Esophagus squamous epithelium (tissue), 5 donors: ENCODE data around the gene TECPR1. TPM values are rescaled to one million over a fixed set of nuclear protein-coding genes. Genes with fewer than 3 reads are reported as not detected.

Experiments
- DNase-seq: peaks from one replicate; lab custom pipeline; 2025; lab: John Stamatoyannopoulos, UW
- H3K27ac ChIP-seq, 4 donors: fragments of 200-600 bp; sonication (generic); one replicate each; pipeline ENCODE4 v1.5.1; 2016 to 2019; ENCODE audit warnings: mild to moderate bottlenecking in 1 of 4
- H3K27me3 ChIP-seq, 4 donors: fragments of 200-600 bp; sonication (generic); 1 replicate in 3 of 4; 2 replicates in 1 of 4; pipeline versions ENCODE4 v1.5.1 to v1.6.0; 2017 to 2021; ENCODE audit warnings: antibody characterized with exemption in 1 of 4
- H3K36me3 ChIP-seq, 3 donors: fragments of 200-600 bp; sonication (generic); one replicate each; pipeline ENCODE4 v1.5.1; 2016 to 2019
- H3K4me1 ChIP-seq, 3 donors: fragments of 200-600 bp; sonication (generic); one replicate each; pipeline ENCODE4 v1.5.1; 2017 to 2019
- H3K4me3 ChIP-seq, 4 donors: fragments of 200-600 bp; sonication (generic); 1 replicate in 3 of 4; 2 replicates in 1 of 4; pipeline ENCODE4 v1.5.1; 2016 to 2019; ENCODE audit warnings: mild to moderate bottlenecking in 2 of 4, moderate library complexity in 1 of 4
- H3K9me3 ChIP-seq, 3 donors: fragments of 200-600 bp; sonication (generic); one replicate each; pipeline ENCODE4 v1.5.1; 2016 to 2019
- POLR2A ChIP-seq, 4 donors: fragments of 450-650 bp; IDR thresholded peaks; one replicate each; pipeline ENCODE4 v1.6.1; 2017; ENCODE audit warnings: antibody characterized with exemption in 4 of 4, mild to moderate bottlenecking in 4 of 4, moderate library complexity in 3 of 4
- whole genome bisulfite sequencing, 2 donors: methylation state at CpG; one replicate each; pipeline ENCODE4 v1.1.5; 2018; 5-methylcytosine and 5-hydroxymethylcytosine counted together
- intact Hi-C: fragments of 100-400 bp; cut with DNase I; formaldehyde crosslinking; loops from one replicate; pipeline ENCODE4 v1.15.0; 2022
- total RNA-seq, 4 donors: library from RNA; depleted of rRNA; stranded (reverse); fragments of >200 nt; gene quantifications; one replicate each; pipeline ENCODE4 v1.1.0, GENCODE V29; 2016
- TF ChIP-seq, protein P1 (sequence below), 6 experiments: fragments of 450-650 bp in 4 of 6; fragments of 200-600 bp in 2 of 6; sonication (generic) in 2 of 6; IDR thresholded peaks; one replicate each; pipeline ENCODE4 v1.5.1; 2016 to 2019; ENCODE audit warnings: antibody characterized with exemption in 6 of 6, mild to moderate bottlenecking in 4 of 6, moderate library complexity in 4 of 6
- donor health status: DM: yes; HTN: yes; CAD: no.

Gene TECPR1
- total RNA-seq, 4 donors from 2014 or later = 13.4 to 21.5 (median 19.0) TPM

DNA sequence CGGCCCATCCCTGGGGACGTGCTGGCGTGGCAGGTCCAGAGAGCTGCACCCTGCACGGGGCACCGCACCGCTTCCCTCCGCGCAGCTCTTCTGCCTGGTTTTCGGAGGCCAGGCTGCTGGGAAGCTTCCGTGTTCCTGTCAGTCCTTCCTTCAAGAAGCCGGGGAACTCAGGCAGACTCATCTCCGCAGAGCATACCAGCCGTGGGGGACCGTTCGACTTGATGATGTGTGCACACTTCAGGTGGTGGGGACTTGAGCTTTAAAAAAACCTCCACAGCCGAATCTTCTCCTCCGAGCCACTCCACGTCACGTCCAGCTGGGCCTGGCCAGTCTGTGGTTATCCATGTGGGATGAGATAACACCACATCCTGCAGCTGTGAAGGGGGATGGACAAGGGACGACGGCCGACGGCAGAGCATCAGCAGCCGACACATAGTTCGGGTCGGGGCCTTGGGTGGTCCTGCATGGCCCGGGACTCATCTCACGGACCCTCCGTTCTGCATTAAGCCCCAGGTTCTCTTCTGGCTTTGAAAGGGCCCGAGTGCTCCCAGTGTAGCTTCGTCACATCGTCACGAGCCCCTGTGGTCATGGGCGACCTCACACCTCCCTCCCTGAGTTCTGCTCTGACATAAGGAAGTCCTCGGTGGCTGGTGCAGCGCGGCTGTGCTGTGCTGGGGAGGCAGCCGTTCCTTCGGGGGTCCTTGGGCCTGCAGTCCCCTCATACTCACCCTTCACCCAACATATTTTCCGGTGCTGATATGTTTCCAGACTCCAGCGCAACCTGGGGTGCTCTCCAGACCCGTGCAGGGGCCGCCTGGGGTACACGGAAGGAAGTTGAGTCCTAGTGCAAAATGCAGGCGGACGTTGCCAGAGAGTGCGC lies 45.3 kb downstream of the TECPR1 start:
- peaks cover 14 to 64% (median 14%) of the 10 kb centered on the region in 3 donors for H3K36me3 ChIP-seq

DNA sequence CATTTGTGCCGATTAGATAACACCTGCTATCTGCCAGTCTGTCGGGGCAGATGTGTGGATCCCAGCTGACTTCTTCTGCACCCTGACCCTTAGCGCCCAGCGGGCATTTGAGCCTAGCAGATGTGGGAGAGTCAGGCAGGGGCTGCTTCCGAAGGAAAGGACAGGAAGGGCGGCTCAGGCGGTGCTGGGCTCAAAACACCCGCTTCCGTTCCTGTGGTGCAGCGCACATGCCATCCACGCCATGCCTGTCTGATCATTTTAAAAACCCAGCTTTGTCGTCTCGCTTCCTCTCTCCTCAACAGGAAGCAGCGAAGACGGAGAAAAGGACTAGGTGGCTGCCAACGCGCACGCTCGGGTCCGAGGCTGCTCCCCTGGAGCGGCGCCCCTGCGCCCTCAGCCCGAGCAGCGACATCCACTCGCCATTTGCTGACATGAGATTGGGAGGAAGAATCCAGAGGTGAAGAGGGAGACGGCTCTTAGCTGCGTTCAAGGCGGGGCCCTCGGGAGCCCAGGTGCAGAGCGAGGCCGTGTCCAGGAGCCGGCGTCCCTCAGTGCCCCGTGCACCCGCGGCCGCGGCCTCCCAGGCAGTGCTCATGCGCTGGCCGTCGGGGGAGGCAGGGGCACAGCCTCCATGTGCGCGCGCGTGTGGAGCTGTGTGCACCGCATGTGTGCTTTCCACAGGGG lies 46.7 kb downstream of the TECPR1 start:
- intact Hi-C loops = no loop called here
- Histone ChIP-seq H3K36me3 (peaks cover 14 to 68% (median 14%) of the 10 kb centered on the region in 3 donors), H3K27ac (no peak overlapping the region), H3K4me1 (peaks cover under 1% of the 10 kb centered on the region in 3 donors), H3K4me3 (no peak overlapping the region), H3K27me3 (no peaks in the 10 kb centered on the region), H3K9me3 (no peaks in the 10 kb centered on the region)
- 94 to 96% methylated on average over 29 to 34 of the region's 47 CpGs for WGBS, 2 donors
- TF ChIP-seq, protein P1, sequence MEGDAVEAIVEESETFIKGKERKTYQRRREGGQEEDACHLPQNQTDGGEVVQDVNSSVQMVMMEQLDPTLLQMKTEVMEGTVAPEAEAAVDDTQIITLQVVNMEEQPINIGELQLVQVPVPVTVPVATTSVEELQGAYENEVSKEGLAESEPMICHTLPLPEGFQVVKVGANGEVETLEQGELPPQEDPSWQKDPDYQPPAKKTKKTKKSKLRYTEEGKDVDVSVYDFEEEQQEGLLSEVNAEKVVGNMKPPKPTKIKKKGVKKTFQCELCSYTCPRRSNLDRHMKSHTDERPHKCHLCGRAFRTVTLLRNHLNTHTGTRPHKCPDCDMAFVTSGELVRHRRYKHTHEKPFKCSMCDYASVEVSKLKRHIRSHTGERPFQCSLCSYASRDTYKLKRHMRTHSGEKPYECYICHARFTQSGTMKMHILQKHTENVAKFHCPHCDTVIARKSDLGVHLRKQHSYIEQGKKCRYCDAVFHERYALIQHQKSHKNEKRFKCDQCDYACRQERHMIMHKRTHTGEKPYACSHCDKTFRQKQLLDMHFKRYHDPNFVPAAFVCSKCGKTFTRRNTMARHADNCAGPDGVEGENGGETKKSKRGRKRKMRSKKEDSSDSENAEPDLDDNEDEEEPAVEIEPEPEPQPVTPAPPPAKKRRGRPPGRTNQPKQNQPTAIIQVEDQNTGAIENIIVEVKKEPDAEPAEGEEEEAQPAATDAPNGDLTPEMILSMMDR (IDR thresholded peaks at IDR 0.05) = no peak
- no peak for TF ChIP-seq POLR2A (IDR thresholded peaks at IDR 0.05)
- no peak for DNase-seq

More for the DNA sequence above, 45.3 kb downstream of the TECPR1 start:
- Histone ChIP-seq H3K4me3 (no peak overlapping the region), H3K4me1 (peaks cover 8 to 14% (median 10%) of the 10 kb centered on the region in 3 donors), H3K27me3 (peaks cover 0 to 11% (median 0%) of the 10 kb centered on the region in 4 donors), H3K9me3 (no peaks in the 10 kb centered on the region), H3K27ac (no peak overlapping the region)
- intact Hi-C loops = no loop called here
- no peak for TF ChIP-seq POLR2A (IDR thresholded peaks at IDR 0.05)
- TF ChIP-seq, protein P1 (IDR thresholded peaks at IDR 0.05) = no peak
- no peak for DNase-seq
- WGBS, 2 donors = 91 to 92% methylated on average over 21 to 41 of the region's 47 CpGs

DNA sequence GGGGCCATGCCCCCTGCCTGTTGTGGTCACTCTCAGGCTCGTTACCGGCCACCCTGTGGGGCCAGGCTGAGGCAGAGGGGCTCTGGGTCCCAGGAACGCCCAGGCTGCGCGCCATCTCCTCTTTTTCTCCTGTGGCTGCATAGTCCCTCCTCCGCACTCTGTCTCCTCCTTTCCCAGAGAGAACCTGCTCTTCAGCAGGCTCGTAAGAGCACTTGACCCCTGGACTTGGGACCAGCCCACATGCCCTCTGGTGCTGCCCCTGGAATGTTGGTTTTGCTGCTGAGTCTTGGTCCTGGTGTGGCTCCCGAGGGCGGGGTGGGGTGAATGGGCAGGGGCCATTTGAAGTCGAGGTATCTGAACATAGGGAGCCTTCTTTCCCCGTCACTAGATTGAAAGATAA lies 47.4 kb downstream of the TECPR1 start:
- intact Hi-C loops = no loop called here
- H3K9me3 ChIP-seq = no peaks in the 10 kb centered on the region
- peaks cover 14 to 71% (median 14%) of the 10 kb centered on the region in 3 donors for H3K36me3 ChIP-seq
- H3K4me1 ChIP-seq = no peaks in the 10 kb centered on the region
- H3K4me3 ChIP-seq = no peak overlapping the region
- TF ChIP-seq, protein P1 (IDR thresholded peaks at IDR 0.05) = no peak
- no peak for TF ChIP-seq POLR2A (IDR thresholded peaks at IDR 0.05)
- no peak for DNase-seq
- 92 to 100% methylated on average over 2 to 9 of the region's 11 CpGs for WGBS, 2 donors
- no peaks in the 10 kb centered on the region for H3K27me3 ChIP-seq
- no peak overlapping the region for H3K27ac ChIP-seq

DNA sequence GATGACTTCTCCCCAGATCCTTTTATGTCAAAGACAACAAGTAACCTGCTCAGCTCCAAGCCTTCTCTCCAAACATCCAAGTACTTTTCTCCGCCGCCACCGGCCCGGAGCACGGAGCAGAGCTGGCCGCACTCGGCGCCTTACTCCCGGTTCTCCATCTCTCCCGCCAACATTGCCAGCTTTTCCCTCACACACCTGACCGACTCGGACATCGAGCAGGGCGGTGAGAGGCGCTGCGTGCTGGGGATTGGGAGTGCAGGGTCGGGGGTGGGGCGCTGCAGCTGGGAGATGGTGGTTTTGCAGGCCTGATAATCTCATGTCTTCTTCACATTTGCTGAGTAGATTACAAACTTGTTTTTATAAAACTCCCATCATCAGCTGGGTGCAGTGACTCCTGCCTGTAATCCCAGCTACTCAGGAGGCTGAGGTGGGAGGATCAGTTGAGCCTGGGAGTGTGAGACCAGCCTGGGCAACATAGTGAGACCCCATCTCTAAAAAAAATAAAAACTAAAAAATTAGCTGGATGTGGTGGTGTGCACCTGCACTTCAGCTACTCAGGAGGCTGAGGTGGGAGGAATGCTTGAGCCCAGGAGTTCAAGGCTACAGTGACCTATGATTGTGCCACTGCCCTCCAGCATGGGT lies 47.9 kb downstream of the TECPR1 start:
- 93 to 97% methylated on average over 18 of the region's 18 CpGs for WGBS, 2 donors
- no peak overlapping the region for H3K4me3 ChIP-seq
- no peak overlapping the region for H3K27ac ChIP-seq
- no peaks in the 10 kb centered on the region for H3K9me3 ChIP-seq
- H3K27me3 ChIP-seq = no peaks in the 10 kb centered on the region
- peaks cover 14 to 75% (median 14%) of the 10 kb centered on the region in 3 donors for H3K36me3 ChIP-seq
- H3K4me1 ChIP-seq = no peaks in the 10 kb centered on the region
- intact Hi-C loops = no loop called here
- no peak for DNase-seq
- TF ChIP-seq, protein P1 (IDR thresholded peaks at IDR 0.05) = no peak
- TF ChIP-seq POLR2A (IDR thresholded peaks at IDR 0.05) = no peak
